HepG2 (cell line): ENCODE measurements around the gene ANKS1B. TPM values are rescaled to one million over a fixed set of nuclear protein-coding genes. Genes with fewer than 3 reads are reported as not detected.

Experiments
- ATAC-seq: fragments of 200-7000 bp; cut with Tn5 transposase; 3 replicates; pipeline ENCODE4 v1.9.1; 2020; ENCODE audit warnings: mild to moderate bottlenecking, moderate library complexity
- BruUV-seq: library from RNA; stranded (reverse); fragments of 400-500 nt; replicated peaks from 2 replicates; lab custom pipeline; 2021; lab: Mats Ljungman, UMichigan
- CTCF ChIA-PET: fragments of 300-600 bp; formaldehyde crosslinking; extraction: SDS; loops from one replicate; lab custom pipeline; 2021; ENCODE audit warnings: low total read pairs, inconsistent platforms, low intra/inter-chr PET ratio; lab: Yijun Ruan, JAX
- POLR2A ChIA-PET: fragments of 350-600 bp; sonication (Branson Sonifier 250); formaldehyde crosslinking; loops from one replicate; lab custom pipeline; 2020; ENCODE audit warnings: antibody characterized with exemption, inconsistent platforms; lab: Yijun Ruan, JAX
- DNase-seq: peaks from one replicate; pipeline ENCODE4 v3.0.0-alpha.2; 2015; ENCODE audit warnings: low spot score
- FAIRE-seq: peaks from 3 replicates; lab custom pipeline; 2011; peaks lifted over from hg19 to GRCh38; lab: Jason Lieb, UNC
- H2AFZ ChIP-seq: one replicate; pipeline ENCODE4 v1.6.1; 2011; ENCODE audit warnings: low read length, inconsistent platforms
- H3K27ac ChIP-seq: fragments of 300-600 bp; 3 replicates; pipeline ENCODE4 v1.8.0; 2011; ENCODE audit warnings: mixed run types, mild to moderate bottlenecking, mixed read lengths, low read length, inconsistent platforms; ENCODE audit not compliant: insufficient read depth; ENCODE audit errors: extremely low read length
- H3K27me3 ChIP-seq, 2 experiments: fragments of 200-600 bp in 1 of 2; 2 replicates in 1 of 2; 3 replicates in 1 of 2; pipeline versions ENCODE4 v1.6.0 to v1.8.0; 2011; ENCODE audit warnings: low read length in 2 of 2, mild to moderate bottlenecking in 2 of 2, moderate library complexity in 2 of 2, inconsistent platforms in 1 of 2; ENCODE audit not compliant: insufficient read depth in 2 of 2, control insufficient read depth in 1 of 2
- H3K36me3 ChIP-seq, 2 experiments: fragments of 200-600 bp in 1 of 2; replicated peaks in 1 of 2; 2 replicates in 1 of 2; 3 replicates in 1 of 2; pipeline versions ENCODE4 v1.5.1 to v1.8.0; 2011; ENCODE audit warnings: low read length in 2 of 2, inconsistent platforms in 1 of 2; ENCODE audit not compliant: insufficient read depth in 2 of 2, control insufficient read depth in 1 of 2
- H3K4me1 ChIP-seq: 2 replicates; pipeline ENCODE4 v1.5.1; 2012; ENCODE audit warnings: low read length, inconsistent platforms; ENCODE audit not compliant: insufficient read depth
- H3K4me2 ChIP-seq: 2 replicates; pipeline ENCODE4 v1.6.0; 2011; ENCODE audit warnings: low read depth, low read length, inconsistent platforms
- H3K4me3 ChIP-seq, 3 experiments: fragments of 200-600 bp in 1 of 3; sonication (generic), shearing (Covaris generic) in 1 of 3; replicated peaks in 1 of 3; 2 replicates each; pipeline ENCODE4 v1.5.1; 2011 to 2016; ENCODE audit warnings: low read length in 3 of 3, inconsistent platforms in 2 of 3, low read depth in 2 of 3, mild to moderate bottlenecking in 2 of 3, control low read depth in 1 of 3, mixed read lengths in 1 of 3; ENCODE audit not compliant: insufficient read depth in 1 of 3
- H3K79me2 ChIP-seq: one replicate; pipeline ENCODE4 v1.6.1; 2011; ENCODE audit warnings: low read length, inconsistent platforms; ENCODE audit not compliant: insufficient read depth
- H3K9ac ChIP-seq: 2 replicates; pipeline ENCODE4 v1.6.0; 2011; ENCODE audit warnings: mild to moderate bottlenecking, low read depth, low read length, inconsistent platforms; ENCODE audit not compliant: insufficient read depth
- H3K9me3 ChIP-seq: 2 replicates; pipeline ENCODE4 v1.5.1; 2012; ENCODE audit warnings: mild to moderate bottlenecking, low read length
- H4K20me1 ChIP-seq: 2 replicates; pipeline ENCODE4 v1.6.0; 2011; ENCODE audit warnings: inconsistent platforms, mild to moderate bottlenecking, low read length, moderate library complexity; ENCODE audit not compliant: insufficient read depth
- BORCS8-MEF2B ChIP-seq: sonication (generic); formaldehyde crosslinking; IDR thresholded peaks from 2 replicates; pipeline ENCODE4 v1.8.0; 2022; ENCODE audit warnings: mild to moderate bottlenecking, missing genetic modification reagents
- CBX5 ChIP-seq: sonication (generic); formaldehyde crosslinking; IDR thresholded peaks from 2 replicates; pipeline ENCODE4 v1.4.0; 2020; ENCODE audit warnings: missing genetic modification reagents, borderline replicate concordance
- FOXJ3 ChIP-seq: sonication (generic); formaldehyde crosslinking; IDR thresholded peaks from 2 replicates; pipeline ENCODE4 v1.4.0; 2020; ENCODE audit warnings: missing genetic modification reagents, mild to moderate bottlenecking, borderline replicate concordance
- HMGXB3 ChIP-seq: sonication (generic); formaldehyde crosslinking; IDR thresholded peaks from 2 replicates; pipeline ENCODE4 v1.4.0; 2020; ENCODE audit warnings: missing genetic modification reagents, borderline replicate concordance
- HOXA5 ChIP-seq: sonication (generic); formaldehyde crosslinking; IDR thresholded peaks from 2 replicates; pipeline ENCODE4 v1.4.0; 2020; ENCODE audit warnings: missing genetic modification reagents
- HOXA9 ChIP-seq: sonication (generic); formaldehyde crosslinking; IDR thresholded peaks from 2 replicates; pipeline ENCODE4 v1.8.1; 2022; ENCODE audit warnings: missing genetic modification reagents, mild to moderate bottlenecking, moderate library complexity, borderline replicate concordance
- IRF9 ChIP-seq: sonication (generic); formaldehyde crosslinking; IDR thresholded peaks from 2 replicates; pipeline ENCODE4 v1.8.0; 2022; ENCODE audit warnings: missing genetic modification reagents, mild to moderate bottlenecking, borderline replicate concordance
- SCMH1 ChIP-seq: sonication (generic); formaldehyde crosslinking; IDR thresholded peaks from 2 replicates; pipeline ENCODE4 v1.9.0; 2021; ENCODE audit warnings: missing genetic modification reagents, mild to moderate bottlenecking, borderline replicate concordance
- SNRNP70 ChIP-seq: fragments of 200-400 bp; formaldehyde crosslinking; IDR thresholded peaks from 2 replicates; pipeline ENCODE4 v1.6.1; 2017; ENCODE audit warnings: mild to moderate bottlenecking, low read depth, low read length, moderate library complexity
- SRSF4 ChIP-seq: fragments of 200-400 bp; formaldehyde crosslinking; IDR thresholded peaks from one replicate; pipeline ENCODE4 v1.6.1; 2018; ENCODE audit warnings: mild to moderate bottlenecking, low read depth, low read length, moderate library complexity; ENCODE audit not compliant: poor library complexity, severe bottlenecking
- YY1 ChIP-seq: IDR thresholded peaks from 2 replicates; pipeline ENCODE4 v1.6.1; 2011; ENCODE audit warnings: low read length, low read depth, moderate library complexity, mild to moderate bottlenecking; ENCODE audit not compliant: insufficient read depth, insufficient replicate concordance
- ZBTB42 ChIP-seq: sonication (generic); formaldehyde crosslinking; IDR thresholded peaks from 2 replicates; pipeline ENCODE4 v1.5.0; 2020; ENCODE audit warnings: mild to moderate bottlenecking, missing genetic modification reagents
- ZNF383 ChIP-seq: sonication (generic); formaldehyde crosslinking; IDR thresholded peaks from 2 replicates; pipeline ENCODE4 v1.4.0; 2020; ENCODE audit warnings: missing genetic modification reagents, mild to moderate bottlenecking, borderline replicate concordance
- ZNF572 ChIP-seq: sonication (generic); formaldehyde crosslinking; IDR thresholded peaks from 2 replicates; pipeline ENCODE4 v1.5.1; 2020; ENCODE audit warnings: mild to moderate bottlenecking, missing genetic modification reagents
- WGBS: methylation state at CpG from one replicate; pipeline ENCODE4 v1.1.6; 2017; ENCODE audit warnings: low lambda C conversion rate; 5-methylcytosine and 5-hydroxymethylcytosine counted together
- in situ Hi-C: cut with HindIII; loops from 2 replicates; pipeline ENCODE4 v1.10.0; 2017; ENCODE audit warnings: low pct_unique_long_range_greater_than_20kb; ENCODE audit not compliant: extremely low pct_ligation_motif_present
- intact Hi-C: fragments of 100-400 bp; cut with micrococcal nuclease; formaldehyde crosslinking; loops from one replicate; pipeline ENCODE4 v1.10.0; 2022; ENCODE audit not compliant: unreplicated experiment
- polyA plus RNA-seq, 8 experiments: library from polyadenylated mRNA; depleted of rRNA in 3 of 8; stranded (reverse) in 7 of 8; unstranded in 1 of 8; fragments of >200 nt; fragmentation: Illumina TruSeq in 4 of 8; extraction: Trizol in 4 of 8; gene quantifications; 2 replicates each; pipeline versions ENCODE4 v1.2.1 to v1.2.3, GENCODE V29; 2011 to 2016; ENCODE audit warnings: low read depth in 4 of 8, missing spikeins in 1 of 8, mixed read lengths in 1 of 8; ENCODE audit not compliant: insufficient read depth in 1 of 8
- total RNA-seq, 5 experiments: library from RNA; depleted of rRNA; stranded (reverse); fragments of >200 nt; fragmentation: Illumina TruSeq; extraction: Trizol; gene quantifications; 2 replicates each; pipeline ENCODE4 v1.2.3, GENCODE V29; 2016; ENCODE audit warnings: low read depth in 1 of 5

ANKS1B gene
- total and polyA plus RNA-seq, 2 of the 13 experiments (the other 11 are each of a cell fraction or from before 2014, with no cell fraction given) = 0.15 TPM; not detected in 1

- no peak for FAIRE-seq
Measured at GRCh38 chr12:99783421-99783820, 201.3 kb downstream of the ANKS1B start.

DNA sequence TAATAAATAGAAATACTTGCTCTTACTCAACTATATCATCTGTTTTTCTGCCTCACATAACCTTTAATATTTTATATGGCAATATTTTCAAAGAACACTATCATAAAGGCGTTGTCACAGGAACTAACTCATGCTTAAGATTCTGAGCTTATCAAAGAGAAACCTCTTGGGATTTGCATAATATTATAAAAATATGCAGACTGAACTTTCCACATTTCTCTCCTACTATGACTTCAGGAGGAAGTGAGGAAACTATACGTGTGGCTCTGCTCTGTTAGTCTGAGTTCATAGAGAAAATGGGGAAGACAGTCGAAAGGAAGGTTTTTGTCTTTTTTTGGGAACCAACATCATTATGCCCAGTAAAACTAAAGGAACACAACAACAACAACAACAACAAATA, 212.5 kb downstream of the ANKS1B start:
- Histone ChIP-seq H3K4me3 (no peak overlapping the region), H3K36me3 (no peaks in the 10 kb centered on the region), H3K27ac (no peak overlapping the region), H3K9me3 (no peaks in the 10 kb centered on the region), H3K79me2 (no peaks in the 10 kb centered on the region), H3K9ac (no peak overlapping the region), H4K20me1 (no peaks in the 10 kb centered on the region), H3K4me1 (no peaks in the 10 kb centered on the region), H3K4me2 (no peak overlapping the region), H2AFZ (no peak overlapping the region), H3K27me3 (no peaks in the 10 kb centered on the region)
- CTCF ChIA-PET = no interaction called here
- intact Hi-C loops (no loop called here), in situ Hi-C loops (loop anchor here (25.0 kb wide), 1 partner anchor 735 kb away; no protein-coding TSS in a partner anchor)
- FAIRE-seq (no peak), ATAC-seq (no peak), DNase-seq (no peak)
- POLR2A ChIA-PET = no interaction called here
- no TSS peak for BruUV-seq
- WGBS = 0% methylated on average over 3 of the region's 3 CpGs
- TF ChIP-seq SRSF4 = no peak
- no peak for TF ChIP-seq ZNF572 (CRISPR knock-in tag)
- TF ChIP-seq ZBTB42 = no peak
- no peak for TF ChIP-seq YY1
- TF ChIP-seq SNRNP70 = no peak
- no peak for TF ChIP-seq FOXJ3 (CRISPR knock-in tag)
- no peak for TF ChIP-seq CBX5
- no peak for TF ChIP-seq HMGXB3 (CRISPR knock-in tag)
- no peak for TF ChIP-seq ZNF383 (CRISPR knock-in tag)

More at GRCh38 chr12:99783421-99783820, 201.3 kb downstream of the ANKS1B start:
- H3K4me3 ChIP-seq = no peak overlapping the region
- no peaks in the 10 kb centered on the region for H3K36me3 ChIP-seq
- no peaks in the 10 kb centered on the region for H3K79me2 ChIP-seq
- H4K20me1 ChIP-seq = no peaks in the 10 kb centered on the region
- TF ChIP-seq SCMH1 (CRISPR knock-in tag) (no peak), HOXA9 (CRISPR knock-in tag) (no peak), HOXA5 (no peak), IRF9 (CRISPR knock-in tag) (no peak), BORCS8-MEF2B (CRISPR knock-in tag) (no peak)
- in situ Hi-C loops (no loop called here), intact Hi-C loops (no loop called here)
- no peak overlapping the region for H3K4me2 ChIP-seq
- DNase-seq (no peak), ATAC-seq (no peak)
- H3K9me3 ChIP-seq = no peaks in the 10 kb centered on the region
- BruUV-seq = no TSS peak
- H3K4me1 ChIP-seq = no peaks in the 10 kb centered on the region
- WGBS = 0% methylated on average over 3 of the region's 3 CpGs
- no peak overlapping the region for H3K9ac ChIP-seq
- ChIA-PET CTCF (no interaction called here), POLR2A (no interaction called here)
- no peak overlapping the region for H3K27ac ChIP-seq
- H2AFZ ChIP-seq = no peak overlapping the region
- H3K27me3 ChIP-seq = no peaks in the 10 kb centered on the region
